Stimulated activated CD8-positive, alpha-beta memory T cell treated with anti-CD3 and anti-CD28 coated beads, Interleukin-12 subunit alpha, Interleukin-12 subunit beta, amount 100 ng/mL, for 4 hours (primary cell): Measurements from ENCODE around the gene PSMB11.

Source experiments
- DNase-seq: peaks from one replicate; pipeline ENCODE4 v3.0.0-alpha.2; 2020; ENCODE audit warnings: low read depth

Gene PSMB11

GRCh38 chr14:23089498-23090253 lies 47.7 kb downstream of the PSMB11 start:
- DNase-seq = no peak

GRCh38 chr14:23090254-23090636 lies 48.2 kb downstream of the PSMB11 start:
- no peak for DNase-seq

- DNase-seq = no peak
These were observed 49.5 kb downstream of the PSMB11 start for GRCh38 chr14:23091294-23092225.

GRCh38 chr14:23093104-23093503 lies 51.1 kb downstream of the PSMB11 start:
- no peak for DNase-seq

- no peak for DNase-seq
These were observed 51.5 kb downstream of the PSMB11 start for GRCh38 chr14:23093526-23093925.
